Measurements from ENCODE around the gene NKX2-4. TPM values are rescaled to one million over a fixed set of nuclear protein-coding genes. Genes with fewer than 3 reads are reported as not detected.

The NKX2-4 gene
- total and polyA plus RNA-seq, 7 donors, result not detected

DNA sequence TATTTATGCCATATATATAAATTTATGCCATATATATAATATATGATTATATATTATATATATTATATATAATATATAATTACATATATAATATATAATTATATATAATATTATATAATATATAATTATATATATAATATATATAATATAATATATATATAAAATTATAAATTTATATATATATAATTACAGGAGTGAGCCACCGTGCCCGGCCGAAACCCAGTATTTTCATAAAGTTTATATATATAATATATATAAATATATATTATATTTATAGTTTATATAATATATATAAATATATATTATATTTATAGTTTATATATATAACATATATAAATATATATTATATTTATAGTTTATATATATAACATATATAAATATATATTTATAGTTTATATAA, 31.6 kb downstream of the NKX2-4 start:
- H3K36me3 ChIP-seq, result peaks cover 5 to 74% (median 10%) of the 10 kb centered on the region in 4 donors
- TF ChIP-seq POLR2AphosphoS5 (IDR thresholded peaks at IDR 0.05), result no peak
- no peak for TF ChIP-seq POLR2A (IDR thresholded peaks at IDR 0.05)
- no peak for TF ChIP-seq EP300 (IDR thresholded peaks at IDR 0.05)
- TF ChIP-seq, protein P1, sequence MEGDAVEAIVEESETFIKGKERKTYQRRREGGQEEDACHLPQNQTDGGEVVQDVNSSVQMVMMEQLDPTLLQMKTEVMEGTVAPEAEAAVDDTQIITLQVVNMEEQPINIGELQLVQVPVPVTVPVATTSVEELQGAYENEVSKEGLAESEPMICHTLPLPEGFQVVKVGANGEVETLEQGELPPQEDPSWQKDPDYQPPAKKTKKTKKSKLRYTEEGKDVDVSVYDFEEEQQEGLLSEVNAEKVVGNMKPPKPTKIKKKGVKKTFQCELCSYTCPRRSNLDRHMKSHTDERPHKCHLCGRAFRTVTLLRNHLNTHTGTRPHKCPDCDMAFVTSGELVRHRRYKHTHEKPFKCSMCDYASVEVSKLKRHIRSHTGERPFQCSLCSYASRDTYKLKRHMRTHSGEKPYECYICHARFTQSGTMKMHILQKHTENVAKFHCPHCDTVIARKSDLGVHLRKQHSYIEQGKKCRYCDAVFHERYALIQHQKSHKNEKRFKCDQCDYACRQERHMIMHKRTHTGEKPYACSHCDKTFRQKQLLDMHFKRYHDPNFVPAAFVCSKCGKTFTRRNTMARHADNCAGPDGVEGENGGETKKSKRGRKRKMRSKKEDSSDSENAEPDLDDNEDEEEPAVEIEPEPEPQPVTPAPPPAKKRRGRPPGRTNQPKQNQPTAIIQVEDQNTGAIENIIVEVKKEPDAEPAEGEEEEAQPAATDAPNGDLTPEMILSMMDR (IDR thresholded peaks at IDR 0.05), result no peak
- 97 to 99% methylated on average over 3 of the region's 3 CpGs for WGBS, 2 donors

DNA sequence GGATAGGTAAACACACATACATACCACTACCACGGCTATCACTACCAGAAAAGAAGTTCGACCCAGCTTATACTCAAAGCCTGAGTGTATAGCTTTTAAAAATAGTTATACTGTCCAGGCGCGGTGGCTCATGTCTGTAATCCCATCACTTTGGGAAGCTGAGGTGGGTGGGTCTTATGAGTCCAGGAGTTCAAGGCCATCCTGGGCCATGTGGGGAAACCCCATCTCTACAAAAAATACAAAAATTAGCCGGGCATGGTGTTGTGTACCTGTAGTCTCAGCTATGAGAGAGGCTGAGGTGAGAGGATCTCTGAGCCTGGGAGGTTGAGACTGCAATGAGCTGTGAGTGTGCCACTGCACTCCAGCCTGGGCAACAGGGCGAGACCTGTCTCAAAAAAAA, 32.9 kb downstream of the NKX2-4 start:
- Histone ChIP-seq H3K27me3 (no peaks in the 10 kb centered on the region), H3K4me3 (no peak overlapping the region), H3K4me1 (peaks cover 0 to 22% (median 8%) of the 10 kb centered on the region in 4 donors), H3K9me3 (no peaks in the 10 kb centered on the region), H3K27ac (no peak overlapping the region), H3K36me3 (peaks cover 5 to 82% (median 10%) of the 10 kb centered on the region in 4 donors)
- no peak for DNase-seq
- intact Hi-C loops (cut with DNase I), result loop anchor here (10.0 kb wide), 1 partner anchor 130 kb away; no protein-coding TSS in a partner anchor
- WGBS, 2 donors, result 78 to 91% methylated on average over 6 of the region's 6 CpGs
- TF ChIP-seq, protein P1 (IDR thresholded peaks at IDR 0.05), result no peak
- TF ChIP-seq POLR2A (IDR thresholded peaks at IDR 0.05) (no peak), EP300 (IDR thresholded peaks at IDR 0.05) (no peak)

More for the DNA sequence above, 31.6 kb downstream of the NKX2-4 start:
- no peak for DNase-seq
- Histone ChIP-seq H3K27me3 (no peaks in the 10 kb centered on the region), H3K4me3 (no peak overlapping the region), H3K9me3 (no peaks in the 10 kb centered on the region), H3K4me1 (peaks cover 0 to 15% (median 8%) of the 10 kb centered on the region in 4 donors), H3K27ac (no peak overlapping the region)
- intact Hi-C loops (cut with DNase I), result loop anchor here (10.0 kb wide), 1 partner anchor 131 kb away; no protein-coding TSS in a partner anchor

DNA sequence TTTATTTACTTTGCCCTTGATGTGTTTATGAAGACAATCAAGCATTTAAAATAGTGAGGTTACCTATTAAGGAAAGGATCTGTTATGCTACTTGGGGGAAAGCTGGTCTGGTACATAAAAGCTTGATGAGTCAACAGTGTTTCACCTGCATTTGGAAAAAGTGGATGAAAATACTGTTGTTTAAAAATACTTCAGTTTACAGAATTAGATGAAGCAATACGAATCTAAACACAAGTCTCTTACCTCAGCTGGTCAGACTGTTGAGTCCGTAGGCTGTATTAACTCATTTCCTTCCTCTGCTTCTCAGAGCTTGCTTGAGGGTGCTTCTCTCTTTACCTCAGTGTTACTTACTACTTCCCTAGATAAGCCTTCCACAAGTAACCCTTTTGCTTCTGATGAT, 36.1 kb downstream of the NKX2-4 start:
- no peaks in the 10 kb centered on the region for H3K9me3 ChIP-seq
- peaks cover 0 to 79% (median 13%) of the 10 kb centered on the region in 4 donors for H3K36me3 ChIP-seq
- WGBS, 2 donors, result 53 to 75% methylated on average over 2 of the region's 2 CpGs
- no peak overlapping the region for H3K4me3 ChIP-seq
- H3K27ac ChIP-seq, result no peak overlapping the region
- no peak for TF ChIP-seq EP300 (IDR thresholded peaks at IDR 0.05)
- no peak for TF ChIP-seq POLR2A (IDR thresholded peaks at IDR 0.05)
- TF ChIP-seq POLR2AphosphoS5 (IDR thresholded peaks at IDR 0.05), result no peak
- TF ChIP-seq, protein P1 (IDR thresholded peaks at IDR 0.05), result no peak
- H3K4me1 ChIP-seq, result peaks cover 0 to 29% (median 8%) of the 10 kb centered on the region in 4 donors
- intact Hi-C loops (cut with DNase I), result loop anchor here (10.0 kb wide), 1 partner anchor 126 kb away; no protein-coding TSS in a partner anchor
- H3K27me3 ChIP-seq, result no peaks in the 10 kb centered on the region
- DNase-seq, result no peak

DNA sequence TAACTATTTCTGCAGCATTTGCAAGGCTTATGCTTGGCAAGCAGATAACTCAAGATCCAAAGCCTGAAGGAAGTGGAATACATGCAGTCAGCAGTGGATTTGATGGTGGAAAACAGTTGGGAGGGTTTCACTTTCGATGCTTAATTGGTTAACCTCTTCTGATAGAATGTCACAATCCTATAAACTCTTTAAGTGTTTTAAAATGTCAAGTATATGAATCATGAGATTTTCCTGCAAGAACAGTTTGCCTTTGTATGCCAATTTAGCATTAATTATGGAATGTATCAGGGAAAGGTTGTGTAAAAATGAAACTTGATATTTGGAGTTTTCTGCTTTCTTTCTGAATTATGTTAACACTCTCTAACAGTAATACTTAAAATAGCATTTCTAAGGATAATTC, 36.6 kb downstream of the NKX2-4 start:
- no peak overlapping the region for H3K27ac ChIP-seq
- H3K4me3 ChIP-seq, result no peak overlapping the region
- no peaks in the 10 kb centered on the region for H3K27me3 ChIP-seq
- WGBS, 2 donors, result 71 to 87% methylated on average over 1 of the region's 1 CpG
- no peaks in the 10 kb centered on the region for H3K9me3 ChIP-seq
- peaks cover 0 to 83% (median 12%) of the 10 kb centered on the region in 4 donors for H3K36me3 ChIP-seq
- intact Hi-C loops (cut with DNase I), result loop anchor here (10.0 kb wide), 1 partner anchor 126 kb away; no protein-coding TSS in a partner anchor
- no peak for DNase-seq
- TF ChIP-seq EP300 (IDR thresholded peaks at IDR 0.05) (no peak), POLR2AphosphoS5 (IDR thresholded peaks at IDR 0.05) (no peak)
- TF ChIP-seq, protein P1 (IDR thresholded peaks at IDR 0.05), result no peak
- H3K4me1 ChIP-seq, result peaks cover 0 to 29% (median 8%) of the 10 kb centered on the region in 4 donors

DNA sequence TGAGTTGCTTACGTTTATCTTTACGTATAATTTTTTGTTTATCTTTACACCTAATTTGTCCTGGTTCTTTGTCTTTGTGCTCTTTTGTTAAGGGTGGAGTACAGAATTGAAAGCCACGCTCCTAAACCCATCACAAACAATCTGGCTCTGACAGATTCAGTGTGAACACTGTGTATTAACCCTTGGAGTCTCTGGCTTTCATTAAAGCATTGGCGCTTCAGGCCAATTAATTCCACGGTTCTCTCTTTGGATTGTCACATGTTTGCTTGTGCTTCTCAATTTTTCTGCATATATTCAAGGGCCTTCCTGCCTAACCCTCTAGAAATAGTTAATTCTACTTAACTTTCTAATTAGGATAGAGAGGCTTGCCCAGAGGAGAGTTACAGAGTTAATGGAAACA, 38.6 kb downstream of the NKX2-4 start:
- Histone ChIP-seq H3K36me3 (peaks cover 0 to 76% (median 12%) of the 10 kb centered on the region in 4 donors), H3K27ac (no peak overlapping the region), H3K4me3 (no peak overlapping the region), H3K27me3 (no peaks in the 10 kb centered on the region), H3K4me1 (peaks cover 0 to 29% (median 8%) of the 10 kb centered on the region in 4 donors), H3K9me3 (no peaks in the 10 kb centered on the region)
- WGBS, 2 donors, result 91 to 93% methylated on average over 5 of the region's 5 CpGs
- intact Hi-C loops (cut with DNase I), result no loop called here
- DNase-seq, result no peak
- TF ChIP-seq EP300 (IDR thresholded peaks at IDR 0.05), result no peak
- TF ChIP-seq, protein P1 (IDR thresholded peaks at IDR 0.05), result no peak
- no peak for TF ChIP-seq POLR2AphosphoS5 (IDR thresholded peaks at IDR 0.05)
- no peak for TF ChIP-seq POLR2A (IDR thresholded peaks at IDR 0.05)
